PC-3 (cell line): ENCODE measurements around the gene ERAP2. TPM values are rescaled to one million over a fixed set of nuclear protein-coding genes. Genes with fewer than 3 reads are reported as not detected.

ENCODE experiments used
- ATAC-seq: fragments of 200-7000 bp; cut with Tn5 transposase; 2 replicates; pipeline ENCODE4 v1.9.1; 2020; ENCODE audit warnings: mild to moderate bottlenecking, moderate library complexity
- BruUV-seq: library from RNA; stranded (reverse); fragments of 400-500 nt; replicated peaks from 2 replicates; lab custom pipeline; 2021; lab: Mats Ljungman, UMichigan
- CTCF ChIA-PET: fragments of 300-600 bp; sonication (Branson Sonifier 250); formaldehyde crosslinking; loops from one replicate; lab custom pipeline; 2022; ENCODE audit warnings: antibody characterized with exemption; lab: Charles Lee
- POLR2A ChIA-PET: fragments of 300-600 bp; sonication (Branson Sonifier 250); formaldehyde crosslinking; loops from one replicate; lab custom pipeline; 2022; ENCODE audit warnings: antibody characterized with exemption; ENCODE audit not compliant: unreplicated experiment; lab: Charles Lee
- DNase-seq: peaks from one replicate; pipeline ENCODE4 v3.0.0-alpha.2; 2015
- H2AFZ ChIP-seq: fragments of 300-600 bp; sonication (generic); 2 replicates; pipeline ENCODE4 v1.6.0; 2016; ENCODE audit warnings: antibody characterized with exemption, low read length
- H3F3A ChIP-seq: fragments of 300-600 bp; sonication (generic); one replicate; pipeline ENCODE4 v1.6.0; 2017; ENCODE audit warnings: antibody characterized with exemption, low read length, control low read depth, mild to moderate bottlenecking; ENCODE audit not compliant: unreplicated experiment
- H3K27ac ChIP-seq: fragments of 300-600 bp; sonication (generic); 2 replicates; pipeline ENCODE4 v1.5.1; 2016; ENCODE audit warnings: mild to moderate bottlenecking, low read length
- H3K27me3 ChIP-seq: fragments of 300-600 bp; sonication (generic); 2 replicates; pipeline ENCODE4 v1.6.1; 2016; ENCODE audit warnings: low read length, mixed read lengths
- H3K36me3 ChIP-seq: fragments of 300-600 bp; sonication (generic); 2 replicates; pipeline ENCODE4 v1.6.1; 2016; ENCODE audit warnings: low read depth, mixed run types, low read length, mixed read lengths
- H3K4me1 ChIP-seq: fragments of 300-600 bp; sonication (generic); 2 replicates; pipeline ENCODE4 v1.5.1; 2016; ENCODE audit warnings: low read length; ENCODE audit not compliant: insufficient read depth
- H3K4me2 ChIP-seq: fragments of 300-600 bp; sonication (generic); 2 replicates; pipeline ENCODE4 v1.6.0; 2016; ENCODE audit warnings: low read length
- H3K4me3 ChIP-seq: fragments of 300-600 bp; sonication (generic); 2 replicates; pipeline ENCODE4 v1.5.1; 2016; ENCODE audit warnings: mild to moderate bottlenecking, low read length, mixed read lengths
- H3K79me2 ChIP-seq: fragments of 300-600 bp; sonication (generic); 2 replicates; pipeline ENCODE4 v1.6.1; 2017; ENCODE audit warnings: low read length, mixed read lengths
- H3K9ac ChIP-seq: fragments of 300-600 bp; sonication (generic); 2 replicates; pipeline ENCODE4 v1.6.0; 2016; ENCODE audit warnings: mild to moderate bottlenecking, low read length
- H3K9me2 ChIP-seq: fragments of 300-600 bp; sonication (generic); replicated peaks from 2 replicates; pipeline ENCODE4 v1.6.1; 2016; ENCODE audit warnings: mixed run types, low read length, mixed read lengths
- H3K9me3 ChIP-seq: fragments of 300-600 bp; sonication (generic); 2 replicates; pipeline ENCODE4 v1.6.1; 2016; ENCODE audit warnings: low read length, mixed read lengths
- H4K20me1 ChIP-seq: fragments of 300-600 bp; sonication (generic); 2 replicates; pipeline ENCODE4 v1.6.1; 2016; ENCODE audit warnings: low read length, mixed read lengths
- EZH2 ChIP-seq: fragments of 300-600 bp; sonication (generic); IDR thresholded peaks from one replicate; pipeline ENCODE4 v1.6.1; 2017; ENCODE audit warnings: antibody characterized with exemption, mild to moderate bottlenecking, low read length; ENCODE audit not compliant: unreplicated experiment
- EZH2phosphoT487 ChIP-seq: fragments of 300-600 bp; sonication (generic); IDR thresholded peaks from 2 replicates; pipeline ENCODE4 v1.6.1; 2018; ENCODE audit warnings: mild to moderate bottlenecking, antibody characterized with exemption, low read length, borderline replicate concordance
- intact Hi-C: fragments of 100-400 bp; cut with micrococcal nuclease; formaldehyde crosslinking; loops from 2 replicates; pipeline ENCODE4 v1.9.0; 2023
- total RNA-seq: library from RNA; depleted of rRNA; stranded (reverse); fragments of >200 nt; gene quantifications from 2 replicates; pipeline ENCODE4 v1.2.3, GENCODE V29; 2014
- TF ChIP-seq, protein P1 (sequence below): fragments of 300-600 bp; sonication (generic); conservative IDR thresholded peaks from 2 replicates; pipeline ENCODE4 v1.5.1; 2017; ENCODE audit warnings: antibody characterized with exemption, low read depth, mild to moderate bottlenecking, low read length

ERAP2 gene
- total RNA-seq, 1 experiment from 2014 or later = 9.6 TPM

DNA sequence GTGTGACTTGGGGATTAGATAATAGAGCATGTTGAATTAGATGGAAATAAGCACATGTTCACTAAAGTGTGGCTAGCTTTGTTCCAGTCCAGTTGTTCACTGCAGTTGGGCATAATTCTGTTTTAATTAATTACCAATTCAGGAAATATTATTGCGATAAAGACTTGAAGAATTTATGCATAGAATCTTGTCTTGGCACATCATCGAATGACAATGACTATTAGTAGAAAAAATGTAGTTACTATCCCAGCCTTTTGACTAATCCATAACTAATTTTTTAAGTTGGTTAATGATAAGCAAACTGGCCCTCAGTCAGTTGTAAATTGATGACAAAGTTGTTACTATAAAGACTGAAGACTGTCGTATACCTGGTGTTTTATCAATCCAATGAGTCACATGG is 70.1 kb downstream of the ERAP2 start:
- Histone ChIP-seq H3K79me2 (peaks cover 53% of the 10 kb centered on the region), H2AFZ (no peak overlapping the region), H3K9me3 (no peaks in the 10 kb centered on the region), H3K9ac (no peak overlapping the region), H3K36me3 (no peaks in the 10 kb centered on the region), H4K20me1 (no peaks in the 10 kb centered on the region), H3K27ac (no peak overlapping the region), H3K9me2 (no peaks in the 10 kb centered on the region), H3K4me1 (peaks cover 4% of the 10 kb centered on the region; the same call in 1 of the 2 replicates), H3K27me3 (no peaks in the 10 kb centered on the region), H3K4me3 (no peak overlapping the region), H3F3A (no peaks in the 10 kb centered on the region), H3K4me2 (no peak overlapping the region)
- no TSS peak for BruUV-seq
- no peak for DNase-seq
- CTCF ChIA-PET = no interaction called here
- intact Hi-C loops = no loop called here
- ATAC-seq = no peak
- TF ChIP-seq EZH2 (no peak), EZH2phosphoT487 (no peak)
- TF ChIP-seq, protein P1, sequence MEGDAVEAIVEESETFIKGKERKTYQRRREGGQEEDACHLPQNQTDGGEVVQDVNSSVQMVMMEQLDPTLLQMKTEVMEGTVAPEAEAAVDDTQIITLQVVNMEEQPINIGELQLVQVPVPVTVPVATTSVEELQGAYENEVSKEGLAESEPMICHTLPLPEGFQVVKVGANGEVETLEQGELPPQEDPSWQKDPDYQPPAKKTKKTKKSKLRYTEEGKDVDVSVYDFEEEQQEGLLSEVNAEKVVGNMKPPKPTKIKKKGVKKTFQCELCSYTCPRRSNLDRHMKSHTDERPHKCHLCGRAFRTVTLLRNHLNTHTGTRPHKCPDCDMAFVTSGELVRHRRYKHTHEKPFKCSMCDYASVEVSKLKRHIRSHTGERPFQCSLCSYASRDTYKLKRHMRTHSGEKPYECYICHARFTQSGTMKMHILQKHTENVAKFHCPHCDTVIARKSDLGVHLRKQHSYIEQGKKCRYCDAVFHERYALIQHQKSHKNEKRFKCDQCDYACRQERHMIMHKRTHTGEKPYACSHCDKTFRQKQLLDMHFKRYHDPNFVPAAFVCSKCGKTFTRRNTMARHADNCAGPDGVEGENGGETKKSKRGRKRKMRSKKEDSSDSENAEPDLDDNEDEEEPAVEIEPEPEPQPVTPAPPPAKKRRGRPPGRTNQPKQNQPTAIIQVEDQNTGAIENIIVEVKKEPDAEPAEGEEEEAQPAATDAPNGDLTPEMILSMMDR = no peak
- POLR2A ChIA-PET = no interaction called here

DNA sequence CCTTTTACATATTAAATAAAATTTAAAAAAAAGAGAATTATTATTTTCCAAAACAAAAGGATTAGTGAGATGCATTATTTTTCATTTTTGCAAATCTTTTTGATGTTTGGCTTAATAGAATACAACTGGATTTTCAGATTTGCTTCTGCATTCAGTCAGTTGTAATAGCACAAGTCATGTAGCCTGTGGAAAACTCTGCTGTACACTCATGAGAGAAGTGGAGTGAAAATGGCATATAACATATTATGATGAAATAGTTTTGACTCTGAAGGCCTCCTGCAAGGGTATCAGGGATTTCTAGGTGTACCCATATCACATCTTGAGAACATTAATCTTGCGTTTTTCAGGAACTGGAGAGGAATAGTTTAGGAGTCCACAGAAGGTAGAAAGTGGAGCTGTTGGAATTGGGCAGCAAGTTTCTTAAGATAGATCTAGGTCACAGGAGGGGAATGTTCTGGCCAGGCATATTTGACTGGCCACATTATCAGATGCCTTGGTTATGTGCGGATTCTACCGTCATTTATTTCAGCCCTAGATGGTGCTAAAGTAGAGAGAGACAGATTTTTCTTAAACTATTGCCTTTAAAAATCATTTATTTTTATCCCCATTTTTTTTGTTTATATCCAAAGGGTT is 75.9 kb downstream of the ERAP2 start:
- ATAC-seq (no peak), DNase-seq (no peak)
- CTCF ChIA-PET = no interaction called here
- no peak overlapping the region for H3K9ac ChIP-seq
- no peaks in the 10 kb centered on the region for H3K9me3 ChIP-seq
- intact Hi-C loops = no loop called here
- BruUV-seq = no TSS peak
- H3K4me1 ChIP-seq = no peaks in the 10 kb centered on the region
- no peaks in the 10 kb centered on the region for H3K36me3 ChIP-seq
- no peak overlapping the region for H3K4me2 ChIP-seq
- H3K4me3 ChIP-seq = no peak overlapping the region
- H2AFZ ChIP-seq = no peak overlapping the region
- TF ChIP-seq EZH2phosphoT487 = no peak
- TF ChIP-seq, protein P1 = no peak
- TF ChIP-seq EZH2 = no peak
- H3F3A ChIP-seq = no peaks in the 10 kb centered on the region
- H4K20me1 ChIP-seq = no peaks in the 10 kb centered on the region
- no peak overlapping the region for H3K27ac ChIP-seq
- H3K9me2 ChIP-seq = no peaks in the 10 kb centered on the region
- H3K79me2 ChIP-seq = peaks cover 30% of the 10 kb centered on the region
- no peaks in the 10 kb centered on the region for H3K27me3 ChIP-seq
- POLR2A ChIA-PET = no interaction called here

DNA sequence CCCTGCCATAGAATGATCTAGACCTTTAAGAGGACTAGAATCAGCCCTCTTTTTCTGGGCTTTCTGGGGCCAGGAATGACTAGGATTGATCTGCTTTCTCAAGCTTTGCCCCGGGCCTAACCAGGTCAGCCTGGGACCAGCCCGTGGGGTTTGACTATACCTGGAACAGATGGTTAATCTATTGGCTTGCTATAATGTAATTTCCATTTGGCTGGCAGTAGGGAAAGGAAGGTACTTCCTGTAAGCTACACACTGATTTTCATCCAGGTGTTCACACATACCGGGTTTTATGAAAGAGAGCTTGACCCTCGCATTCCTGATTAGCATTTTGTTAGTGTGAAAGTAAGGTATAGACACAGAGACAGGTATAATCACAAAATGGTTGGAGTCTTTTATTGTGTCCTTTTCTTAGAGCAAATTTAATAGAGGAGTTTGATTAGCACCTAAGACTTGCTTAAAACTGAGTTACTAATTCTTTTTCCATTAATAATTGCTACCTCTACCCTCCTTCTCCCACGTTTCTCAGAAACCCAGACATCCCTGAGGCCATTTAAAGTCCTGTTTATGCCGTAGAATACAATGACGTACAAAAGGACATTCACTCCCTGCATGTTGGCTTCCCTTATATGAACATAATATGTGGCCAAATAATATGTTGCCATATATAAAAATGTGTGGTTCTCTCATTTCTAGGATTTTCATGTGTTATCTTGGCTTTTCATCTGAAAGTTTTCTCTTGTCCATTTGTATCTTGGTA is 76.9 kb downstream of the ERAP2 start:
- no peaks in the 10 kb centered on the region for H4K20me1 ChIP-seq
- no peak for DNase-seq

More for the DNA sequence above, 76.9 kb downstream of the ERAP2 start:
- Histone ChIP-seq H3K9me3 (no peaks in the 10 kb centered on the region), H3K27ac (no peak overlapping the region), H3K27me3 (no peaks in the 10 kb centered on the region), H3K4me2 (no peak overlapping the region), H3K4me3 (no peak overlapping the region), H3K79me2 (peaks cover 31% of the 10 kb centered on the region), H3F3A (no peaks in the 10 kb centered on the region), H3K36me3 (no peaks in the 10 kb centered on the region), H3K4me1 (no peaks in the 10 kb centered on the region), H2AFZ (no peak overlapping the region), H3K9me2 (no peaks in the 10 kb centered on the region), H3K9ac (no peak overlapping the region)
- intact Hi-C loops = no loop called here
- ChIA-PET CTCF (no interaction called here), POLR2A (no interaction called here)
- TF ChIP-seq, protein P1 = no peak
- TF ChIP-seq EZH2phosphoT487 = no peak
- TF ChIP-seq EZH2 = no peak
- no TSS peak for BruUV-seq
- ATAC-seq = no peak
